HG02763 (cell line): ENCODE results near the gene AUTS2.

Experiments
- ATAC-seq: cut with Tn5 transposase; IDR thresholded peaks from one replicate; pipeline ENCODE4 v1.9.1; 2021; ENCODE audit warnings: mild to moderate bottlenecking, moderate library complexity; ENCODE audit not compliant: unreplicated experiment

AUTS2 gene

GRCh38 chr7:70837589-70837988 is 1239.3 kb downstream of the AUTS2 start:
- no peak for ATAC-seq

GRCh38 chr7:70838292-70838907 is 1240.1 kb downstream of the AUTS2 start:
- no peak for ATAC-seq
